HepG2 (cell line): ENCODE measurements around the gene TAF1C. TPM values are rescaled to one million over a fixed set of nuclear protein-coding genes. Genes with fewer than 3 reads are reported as not detected.

Source experiments
- HES4 ChIP-seq: sonication (generic); formaldehyde crosslinking; IDR thresholded peaks from 2 replicates; pipeline ENCODE4 v1.9.0; 2021; ENCODE audit warnings: mild to moderate bottlenecking, missing genetic modification reagents, borderline replicate concordance
- JDP2 ChIP-seq: sonication (generic); formaldehyde crosslinking; IDR thresholded peaks from 2 replicates; pipeline ENCODE4 v1.8.1; 2022; ENCODE audit warnings: missing genetic modification reagents, borderline replicate concordance
- KAT7 ChIP-seq: IDR thresholded peaks from 2 replicates; pipeline ENCODE4 v1.6.1; 2018; ENCODE audit warnings: borderline replicate concordance, missing compliant biosample characterization
- MXD4 ChIP-seq: IDR thresholded peaks from 2 replicates; pipeline ENCODE4 v1.6.1; 2016; ENCODE audit warnings: mild to moderate bottlenecking, missing biosample characterization, missing genetic modification reagents
- MYC ChIP-seq: sonication (generic); formaldehyde crosslinking; IDR thresholded peaks from 2 replicates; pipeline ENCODE4 v1.9.0; 2021; ENCODE audit warnings: missing genetic modification reagents, borderline replicate concordance
- NRL ChIP-seq: sonication (generic); formaldehyde crosslinking; IDR thresholded peaks from 2 replicates; pipeline ENCODE4 v1.5.0; 2020; ENCODE audit warnings: missing genetic modification reagents, mild to moderate bottlenecking, moderate library complexity, borderline replicate concordance
- RNF219 ChIP-seq: sonication (generic); formaldehyde crosslinking; IDR thresholded peaks from 2 replicates; pipeline ENCODE4 v1.5.0; 2020; ENCODE audit warnings: mild to moderate bottlenecking, missing genetic modification reagents
- SRSF1 ChIP-seq: fragments of 200-400 bp; formaldehyde crosslinking; optimal IDR thresholded peaks from 2 replicates; pipeline ENCODE3; 2017; ENCODE audit warnings: mild to moderate bottlenecking, low read depth, low read length, moderate library complexity
- STAT5B ChIP-seq: sonication (generic); formaldehyde crosslinking; IDR thresholded peaks from 2 replicates; pipeline ENCODE4 v1.4.0; 2020; ENCODE audit warnings: missing genetic modification reagents
- THAP11 ChIP-seq: IDR thresholded peaks from 2 replicates; pipeline ENCODE4 v1.6.1; 2016; ENCODE audit warnings: missing biosample characterization, missing genetic modification reagents
- ZBTB1 ChIP-seq: sonication (generic); formaldehyde crosslinking; IDR thresholded peaks from 2 replicates; pipeline ENCODE4 v1.4.0; 2020; ENCODE audit warnings: missing genetic modification reagents, borderline replicate concordance
- ZMYM3 ChIP-seq: sonication (generic); formaldehyde crosslinking; IDR thresholded peaks from 2 replicates; pipeline ENCODE4 v1.5.1; 2020; ENCODE audit warnings: mild to moderate bottlenecking, missing genetic modification reagents
- ZNF281 ChIP-seq: sonication (generic); formaldehyde crosslinking; IDR thresholded peaks from 2 replicates; pipeline ENCODE4 v1.4.0; 2020; ENCODE audit warnings: missing genetic modification reagents, borderline replicate concordance
- ZNF317 ChIP-seq: sonication (generic); formaldehyde crosslinking; IDR thresholded peaks from 2 replicates; pipeline ENCODE4 v1.5.0; 2020; ENCODE audit warnings: mild to moderate bottlenecking, missing genetic modification reagents
- ZNF432 ChIP-seq: sonication (generic); formaldehyde crosslinking; IDR thresholded peaks from 2 replicates; pipeline ENCODE4 v1.5.0; 2020; ENCODE audit warnings: missing genetic modification reagents, mild to moderate bottlenecking, borderline replicate concordance
- polyA plus RNA-seq, 8 experiments: library from polyadenylated mRNA; depleted of rRNA in 3 of 8; stranded (reverse) in 7 of 8; unstranded in 1 of 8; fragments of >200 nt; fragmentation: Illumina TruSeq in 4 of 8; extraction: Trizol in 4 of 8; gene quantifications; 2 replicates each; pipeline versions ENCODE4 v1.2.1 to v1.2.3, GENCODE V29; 2011 to 2016; ENCODE audit warnings: low read depth in 4 of 8, missing spikeins in 1 of 8, mixed read lengths in 1 of 8; ENCODE audit not compliant: insufficient read depth in 1 of 8
- total RNA-seq, 5 experiments: library from RNA; depleted of rRNA; stranded (reverse); fragments of >200 nt; fragmentation: Illumina TruSeq; extraction: Trizol; gene quantifications; 2 replicates each; pipeline ENCODE4 v1.2.3, GENCODE V29; 2016; ENCODE audit warnings: low read depth in 1 of 5
- TF ChIP-seq, protein P1 (sequence below): IDR thresholded peaks from 2 replicates; pipeline ENCODE4 v1.6.1; 2016; ENCODE audit warnings: missing compliant biosample characterization, missing genetic modification reagents, borderline replicate concordance
- TF ChIP-seq, protein P2 (sequence below): sonication (generic); formaldehyde crosslinking; IDR thresholded peaks from 2 replicates; pipeline ENCODE4 v1.4.0; 2020; ENCODE audit warnings: missing genetic modification reagents; ENCODE audit errors: not compliant biosample characterization
- TF ChIP-seq, protein P3 (sequence below): sonication (generic); formaldehyde crosslinking; IDR thresholded peaks from 2 replicates; pipeline ENCODE4 v1.4.0; 2020; ENCODE audit warnings: mild to moderate bottlenecking, missing genetic modification reagents
- TF ChIP-seq, protein P4 (sequence below): sonication (generic); formaldehyde crosslinking; IDR thresholded peaks from 2 replicates; pipeline ENCODE4 v1.8.1; 2023; ENCODE audit warnings: mild to moderate bottlenecking, moderate library complexity, missing genetic modification reagents

Gene TAF1C
- total and polyA plus RNA-seq, 2 of the 13 experiments (the other 11 are each of a cell fraction or from before 2014, with no cell fraction given) = 15.6 to 20.8 TPM

GRCh38 chr16:84141143-84141670 is 45.6 kb downstream of the TAF1C start (continued):
- TF ChIP-seq ZBTB1 (CRISPR knock-in tag) (no peak), MYC (CRISPR knock-in tag) (peak; percentile 75; the same call in 1 of the 2 replicates), THAP11 (CRISPR knock-in tag) (no peak), RNF219 (CRISPR knock-in tag) (no peak), ZNF432 (no peak), NRL (no peak), MXD4 (CRISPR knock-in tag) (no peak; the same call in 1 of the 2 replicates), ZMYM3 (0 out of 2 replicates have a peak, but pooled peaks have one; percentile 36), STAT5B (CRISPR knock-in tag) (no peak), JDP2 (no peak), ZNF317 (CRISPR knock-in tag) (0 out of 2 replicates have a peak, but pooled peaks have one; percentile 44), HES4 (CRISPR knock-in tag) (no peak), SRSF1 (no peak), KAT7 (no peak), ZNF281 (CRISPR knock-in tag) (no peak)
- TF ChIP-seq, protein P1, sequence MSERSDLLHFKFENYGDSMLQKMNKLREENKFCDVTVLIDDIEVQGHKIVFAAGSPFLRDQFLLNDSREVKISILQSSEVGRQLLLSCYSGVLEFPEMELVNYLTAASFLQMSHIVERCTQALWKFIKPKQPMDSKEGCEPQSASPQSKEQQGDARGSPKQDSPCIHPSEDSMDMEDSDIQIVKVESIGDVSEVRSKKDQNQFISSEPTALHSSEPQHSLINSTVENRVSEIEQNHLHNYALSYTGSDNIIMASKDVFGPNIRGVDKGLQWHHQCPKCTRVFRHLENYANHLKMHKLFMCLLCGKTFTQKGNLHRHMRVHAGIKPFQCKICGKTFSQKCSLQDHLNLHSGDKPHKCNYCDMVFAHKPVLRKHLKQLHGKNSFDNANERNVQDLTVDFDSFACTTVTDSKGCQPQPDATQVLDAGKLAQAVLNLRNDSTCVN (CRISPR knock-in tag) = no peak
- TF ChIP-seq, protein P2, sequence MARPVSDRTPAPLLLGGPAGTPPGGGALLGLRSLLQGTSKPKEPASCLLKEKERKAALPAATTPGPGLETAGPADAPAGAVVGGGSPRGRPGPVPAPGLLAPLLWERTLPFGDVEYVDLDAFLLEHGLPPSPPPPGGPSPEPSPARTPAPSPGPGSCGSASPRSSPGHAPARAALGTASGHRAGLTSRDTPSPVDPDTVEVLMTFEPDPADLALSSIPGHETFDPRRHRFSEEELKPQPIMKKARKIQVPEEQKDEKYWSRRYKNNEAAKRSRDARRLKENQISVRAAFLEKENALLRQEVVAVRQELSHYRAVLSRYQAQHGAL (CRISPR knock-in tag) = no peak
- TF ChIP-seq, protein P3, sequence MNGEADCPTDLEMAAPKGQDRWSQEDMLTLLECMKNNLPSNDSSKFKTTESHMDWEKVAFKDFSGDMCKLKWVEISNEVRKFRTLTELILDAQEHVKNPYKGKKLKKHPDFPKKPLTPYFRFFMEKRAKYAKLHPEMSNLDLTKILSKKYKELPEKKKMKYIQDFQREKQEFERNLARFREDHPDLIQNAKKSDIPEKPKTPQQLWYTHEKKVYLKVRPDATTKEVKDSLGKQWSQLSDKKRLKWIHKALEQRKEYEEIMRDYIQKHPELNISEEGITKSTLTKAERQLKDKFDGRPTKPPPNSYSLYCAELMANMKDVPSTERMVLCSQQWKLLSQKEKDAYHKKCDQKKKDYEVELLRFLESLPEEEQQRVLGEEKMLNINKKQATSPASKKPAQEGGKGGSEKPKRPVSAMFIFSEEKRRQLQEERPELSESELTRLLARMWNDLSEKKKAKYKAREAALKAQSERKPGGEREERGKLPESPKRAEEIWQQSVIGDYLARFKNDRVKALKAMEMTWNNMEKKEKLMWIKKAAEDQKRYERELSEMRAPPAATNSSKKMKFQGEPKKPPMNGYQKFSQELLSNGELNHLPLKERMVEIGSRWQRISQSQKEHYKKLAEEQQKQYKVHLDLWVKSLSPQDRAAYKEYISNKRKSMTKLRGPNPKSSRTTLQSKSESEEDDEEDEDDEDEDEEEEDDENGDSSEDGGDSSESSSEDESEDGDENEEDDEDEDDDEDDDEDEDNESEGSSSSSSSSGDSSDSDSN (CRISPR knock-in tag) = 0 out of 2 replicates have a peak, but pooled peaks have one; percentile 34
- TF ChIP-seq, protein P4, sequence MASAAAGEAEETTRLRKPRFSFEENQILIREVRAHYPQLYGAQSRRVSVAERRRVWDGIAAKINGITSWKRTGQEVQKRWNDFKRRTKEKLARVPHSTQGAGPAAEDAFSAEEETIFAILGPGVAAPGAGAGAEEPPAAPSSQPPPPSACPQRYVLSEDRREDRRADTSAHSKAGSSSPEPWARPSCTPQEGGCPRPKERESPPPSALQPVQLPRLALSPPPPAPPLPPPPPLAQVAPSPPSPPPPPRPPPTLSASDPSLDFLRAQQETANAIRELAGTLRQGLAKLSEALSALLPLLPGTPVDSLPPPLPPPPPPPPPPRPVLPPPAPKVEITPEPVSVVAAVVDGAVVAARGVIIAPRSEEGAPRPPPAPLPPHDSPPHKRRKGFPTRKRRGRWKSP (CRISPR knock-in tag) = no peak
